SHP77 treated with DMSO at 0.1 percent for 48 hours (cell line): ENCODE data around the gene MOB3C.

Experiments used
- DNase-seq: peaks from one replicate; lab custom pipeline; 2025; lab: John Stamatoyannopoulos, UW

MOB3C gene

GRCh38 chr1:46575778-46576177, 40.8 kb downstream of the MOB3C start:
- no peak for DNase-seq

GRCh38 chr1:46575300-46575699, 41.3 kb downstream of the MOB3C start:
- DNase-seq, result no peak

GRCh38 chr1:46571691-46572225, 44.9 kb downstream of the MOB3C start:
- DNase-seq, result no peak

GRCh38 chr1:46569884-46570725, 46.5 kb downstream of the MOB3C start:
- DNase-seq, result no peak

GRCh38 chr1:46569116-46569515, 47.5 kb downstream of the MOB3C start:
- DNase-seq, result no peak

- DNase-seq, result no peak
Observed at GRCh38 chr1:46568461-46568891, 48.1 kb downstream of the MOB3C start.

GRCh38 chr1:46563341-46563740, 53.3 kb downstream of the MOB3C start:
- DNase-seq, result no peak

- no peak for DNase-seq
Observed at GRCh38 chr1:46562498-46562897, 54.1 kb downstream of the MOB3C start.

- no peak for DNase-seq
Observed at GRCh38 chr1:46558966-46559365, 57.6 kb downstream of the MOB3C start.

GRCh38 chr1:46558141-46558963, 58.3 kb downstream of the MOB3C start:
- no peak for DNase-seq
